Activated CD4-positive, alpha-beta T cell treated with anti-CD3 and anti-CD28 coated beads for 4 hours (primary cell): Measurements from ENCODE around the gene ANKRD1.
A peak's percentile ranks its signal among the peaks of the same experiment; 100 is the strongest.
"Not testable (repeated sequence)": the region's sequence is repeated elsewhere in the genome, so short reads cannot be mapped to it uniquely, and the experiment has no call there.

Source experiments
- DNase-seq, 2 donors: peaks; one replicate each; pipeline ENCODE4 v3.0.0-alpha.2; 2020

The ANKRD1 gene

DNA sequence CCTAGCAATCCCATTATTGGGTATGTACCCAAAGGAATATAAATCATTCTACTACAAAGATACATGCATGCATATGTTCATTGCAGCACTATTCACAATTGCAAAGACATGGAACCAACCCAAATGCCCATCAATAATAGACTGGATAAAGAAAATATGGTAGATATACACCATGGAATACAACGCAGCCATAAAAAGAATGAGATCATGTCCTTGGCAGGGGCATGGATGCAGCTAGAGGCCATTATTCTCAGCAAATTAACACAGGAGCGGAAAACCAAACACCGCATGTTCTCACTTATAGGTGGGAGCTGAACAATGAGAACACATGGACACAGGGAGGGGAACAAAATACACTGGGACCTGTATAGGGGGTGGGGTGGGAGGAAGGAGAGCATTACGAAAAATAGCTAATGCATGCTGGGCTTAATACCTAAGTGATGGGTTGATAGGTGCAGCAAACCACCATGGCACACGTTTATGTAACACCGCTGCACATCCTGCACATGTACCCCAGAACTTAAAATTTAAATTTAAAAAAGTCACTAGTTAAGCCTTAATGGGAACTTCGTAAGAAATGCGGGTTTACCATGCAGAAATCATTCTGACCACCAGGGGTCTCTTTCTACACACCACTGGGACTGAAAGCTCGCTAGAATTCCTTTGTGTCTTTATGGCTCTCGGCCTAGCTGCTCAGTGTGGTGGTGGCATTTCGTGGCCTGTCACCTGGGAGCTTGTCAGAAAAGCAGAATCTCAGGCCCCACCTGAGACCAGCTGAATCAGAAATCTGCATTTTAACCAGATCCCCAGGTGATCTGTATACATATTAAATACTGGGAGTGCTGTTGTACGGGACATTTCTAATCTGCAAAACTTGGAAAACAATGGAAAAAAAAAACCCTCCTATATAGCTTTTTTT, 9.5 kb downstream of the ANKRD1 start:
- peak; percentile 24 to 53 for DNase-seq

DNA sequence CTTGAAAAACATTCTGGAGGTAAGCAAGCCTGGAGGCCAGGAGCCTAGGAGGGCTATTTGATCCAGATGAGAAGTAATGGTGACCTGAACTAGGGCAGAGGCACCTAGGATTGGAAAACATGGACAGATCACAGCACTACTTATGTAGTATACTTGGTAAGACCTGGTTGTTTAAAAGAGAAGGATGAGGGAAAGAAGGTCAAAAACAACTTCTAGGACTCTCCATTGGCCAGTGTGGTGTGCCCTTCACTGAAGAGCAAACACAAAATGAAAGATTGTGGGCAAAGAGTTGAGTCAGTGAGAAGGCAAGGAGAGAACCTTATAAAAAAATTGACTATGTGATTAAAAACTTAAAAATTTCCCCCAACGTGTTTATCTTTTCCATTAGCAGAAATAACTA, 14.3 kb downstream of the ANKRD1 start:
- DNase-seq = no peak

DNA sequence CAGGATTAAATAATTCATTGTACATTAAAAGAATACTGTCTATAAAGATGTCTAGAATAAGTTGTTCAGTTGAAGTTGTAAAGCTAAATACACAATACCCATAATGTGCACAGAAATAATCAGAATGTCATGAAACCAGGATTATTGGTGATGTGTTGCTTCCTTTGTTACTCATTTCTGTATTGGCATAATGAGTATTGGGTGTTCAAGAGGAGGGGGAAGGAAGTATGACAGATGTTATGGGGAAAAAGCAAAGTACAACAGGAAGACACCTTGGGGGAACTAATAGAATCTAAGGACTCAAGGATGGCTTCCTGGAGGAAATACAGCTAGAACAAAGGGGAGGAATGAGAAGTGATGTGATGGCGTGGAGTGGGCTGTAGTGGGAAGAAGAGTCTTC, 15.0 kb downstream of the ANKRD1 start:
- DNase-seq = no peak

DNA sequence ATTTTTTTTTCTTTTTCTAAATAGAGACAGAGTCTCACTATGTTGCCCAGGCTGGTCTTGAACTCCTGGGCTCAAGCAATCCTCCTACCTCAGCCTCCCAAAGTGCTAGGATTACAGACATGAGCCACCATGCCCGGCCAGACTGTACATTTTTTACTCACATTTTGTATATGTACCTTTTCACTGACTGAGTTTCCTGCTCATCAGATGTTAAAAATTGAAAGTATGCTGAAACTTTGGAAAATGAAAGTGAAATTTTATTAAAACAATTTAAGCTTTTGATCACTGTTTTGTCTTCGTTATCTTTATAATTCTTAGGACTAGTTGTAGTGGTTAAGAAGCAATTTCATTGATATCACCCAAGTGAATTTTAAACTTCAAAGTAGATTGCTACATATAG, 24.0 kb downstream of the ANKRD1 start:
- not testable (repeated sequence) for DNase-seq

DNA sequence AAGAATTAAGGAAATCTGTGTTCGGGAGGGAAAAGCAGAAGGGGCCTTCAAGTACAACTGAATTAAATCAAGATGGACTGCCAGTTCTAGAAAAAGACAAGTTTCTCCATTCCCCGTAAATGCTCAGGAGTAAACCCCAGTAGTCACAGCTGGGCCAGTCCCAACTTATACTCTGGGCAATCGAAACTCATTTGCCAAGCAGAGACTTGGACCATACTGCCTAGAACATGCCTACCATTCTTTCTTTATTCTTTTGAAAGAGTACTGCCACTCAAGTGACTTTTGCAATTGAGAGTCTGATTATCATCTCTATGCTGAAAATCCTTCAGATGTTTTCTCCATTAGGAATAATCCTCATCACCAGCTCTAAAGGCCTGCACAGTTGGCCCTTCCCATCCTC, 27.7 kb downstream of the ANKRD1 start:
- DNase-seq = no peak

DNA sequence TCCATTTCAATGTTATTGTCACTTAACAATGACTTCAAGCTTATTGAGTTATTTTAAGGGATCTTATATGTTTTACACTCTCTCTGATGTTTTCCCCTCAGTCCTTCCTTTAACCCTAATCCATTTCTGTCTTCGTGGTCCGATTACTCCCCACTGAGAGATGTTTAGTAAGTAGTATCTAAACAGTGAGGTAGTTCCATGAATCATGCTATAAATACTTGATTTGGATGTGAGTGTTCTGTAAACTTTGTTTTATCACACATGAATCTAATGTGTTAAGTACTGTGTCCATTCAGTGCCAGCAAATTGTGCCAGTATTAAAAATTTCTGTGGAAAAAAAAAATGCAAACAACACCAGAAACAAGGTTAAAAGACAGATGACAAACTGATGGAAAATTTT, 30.5 kb downstream of the ANKRD1 start:
- DNase-seq = no peak

DNA sequence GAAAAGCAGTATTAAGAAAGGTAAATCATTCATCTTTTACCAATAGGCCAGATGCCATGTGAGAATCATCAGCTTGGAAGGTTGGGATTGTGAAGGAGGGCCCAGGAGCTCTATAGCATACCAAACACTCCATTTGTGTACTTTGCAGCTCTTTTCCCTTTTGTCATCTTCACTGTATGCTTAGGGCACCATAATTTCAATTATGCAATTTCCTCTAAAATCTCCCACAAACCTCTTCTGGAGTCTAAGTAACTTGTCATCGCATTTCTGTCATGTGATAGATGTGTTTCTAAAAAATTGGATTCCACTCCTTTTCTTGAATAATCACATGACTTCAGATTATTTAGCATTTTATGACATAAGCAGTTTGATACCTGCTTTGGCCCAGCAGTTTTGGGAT, 31.3 kb downstream of the ANKRD1 start:
- DNase-seq = no peak

DNA sequence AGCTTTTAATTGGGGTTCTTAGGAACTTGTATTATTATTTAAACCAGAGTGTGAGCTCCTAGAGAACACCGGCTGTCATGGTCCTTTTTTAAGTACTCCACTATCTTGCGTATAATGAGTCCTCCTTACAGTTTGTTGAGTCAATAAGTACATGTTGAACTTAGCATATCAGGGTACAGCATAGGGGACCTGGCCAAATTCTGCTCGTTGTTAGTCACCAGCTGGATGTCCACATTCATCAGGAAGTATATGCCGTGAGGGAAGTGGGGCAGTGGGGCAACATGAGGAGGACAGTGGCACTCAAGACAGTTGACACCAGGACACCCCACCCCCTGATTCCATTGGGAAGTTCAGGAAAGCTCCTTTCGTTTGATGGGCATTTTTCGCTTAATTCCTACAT, 32.5 kb downstream of the ANKRD1 start:
- no peak for DNase-seq

DNA sequence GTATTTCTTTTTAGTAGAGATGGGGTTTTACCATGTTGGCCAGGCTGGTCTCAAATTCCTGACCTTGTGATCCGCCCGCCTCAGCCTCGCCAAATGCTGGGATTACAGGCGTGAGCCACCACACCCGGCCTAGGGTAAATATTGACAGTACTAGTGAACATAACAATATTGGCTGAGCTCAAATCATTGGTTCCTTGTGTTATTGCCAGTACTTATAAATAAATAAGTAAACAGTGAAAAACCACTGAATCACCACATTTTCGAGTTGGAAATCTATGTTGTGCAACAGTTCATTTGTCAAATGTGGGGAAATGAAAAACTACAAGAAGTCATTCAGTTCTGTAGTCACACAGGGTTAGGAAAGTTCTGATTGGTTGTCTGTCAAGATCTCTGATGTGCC, 33.3 kb downstream of the ANKRD1 start:
- DNase-seq = no peak

DNA sequence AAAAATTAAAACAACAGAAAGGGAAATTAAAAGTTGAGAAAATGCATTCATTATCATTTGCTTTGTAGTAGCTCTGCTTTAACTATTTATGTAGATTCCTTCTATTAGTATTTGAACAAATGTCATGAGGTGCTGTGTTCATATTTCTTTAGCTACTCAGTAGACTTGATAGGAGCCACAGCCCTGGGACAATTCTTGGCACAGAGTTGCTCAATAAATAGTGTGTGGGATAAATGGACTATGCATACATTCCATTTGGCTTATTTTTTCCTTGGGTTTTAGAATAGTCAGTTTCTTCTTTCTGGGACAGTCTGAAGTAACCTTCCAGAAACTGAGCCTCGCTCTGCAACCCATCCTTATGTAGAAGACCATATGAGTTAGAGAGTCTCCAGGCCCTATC, 35.7 kb downstream of the ANKRD1 start:
- no peak for DNase-seq

DNA sequence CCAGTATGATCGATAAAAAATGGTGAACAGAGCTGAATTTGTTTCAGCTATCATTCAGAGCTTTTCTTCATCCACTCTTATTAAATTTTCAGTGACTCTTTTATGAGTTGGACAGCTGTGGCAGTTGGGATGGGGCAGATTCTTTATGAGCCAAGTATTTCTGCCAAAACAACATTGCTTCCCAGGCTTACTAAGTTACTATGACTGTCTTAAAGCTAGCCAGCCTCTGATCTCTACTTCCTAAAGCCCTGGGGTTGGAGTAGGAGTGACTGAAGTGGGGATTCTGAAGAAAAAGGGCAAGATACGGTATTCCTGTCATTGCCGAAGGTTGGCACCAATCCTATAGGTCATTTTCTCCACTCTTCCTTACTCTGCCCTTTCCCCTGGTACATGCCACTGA, 36.5 kb downstream of the ANKRD1 start:
- DNase-seq = no peak

DNA sequence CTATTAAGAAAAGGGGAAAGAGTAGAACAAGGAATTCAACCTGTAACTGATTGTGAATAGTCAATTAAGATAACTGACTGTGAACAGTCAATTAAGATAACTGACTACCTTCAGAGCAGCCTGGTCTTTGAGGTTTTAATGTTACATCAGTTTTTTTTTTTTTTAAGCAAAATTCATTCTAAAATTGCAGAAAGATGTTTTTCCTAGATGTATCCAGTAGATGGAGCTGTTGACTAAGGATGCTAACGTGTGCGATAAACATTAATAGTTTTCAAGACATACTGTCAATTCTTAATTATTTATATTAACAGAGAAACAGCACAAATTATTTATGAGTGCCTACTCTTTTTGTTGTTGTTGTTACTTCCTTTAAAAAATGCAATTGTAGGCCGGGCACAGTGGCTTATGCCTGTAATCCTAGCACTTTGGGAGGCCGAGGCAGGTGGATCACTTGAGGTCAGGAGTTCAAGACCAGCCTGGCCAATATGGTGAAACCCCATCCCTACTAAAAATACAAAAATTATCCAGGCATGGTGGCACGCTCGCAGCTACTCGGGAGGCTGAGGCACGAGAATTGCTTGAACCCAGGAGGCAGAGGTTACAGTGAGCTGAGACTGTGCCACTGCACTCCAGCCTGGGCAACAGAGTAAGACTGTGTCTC, 40.7 kb downstream of the ANKRD1 start:
- not testable (repeated sequence) for DNase-seq

DNA sequence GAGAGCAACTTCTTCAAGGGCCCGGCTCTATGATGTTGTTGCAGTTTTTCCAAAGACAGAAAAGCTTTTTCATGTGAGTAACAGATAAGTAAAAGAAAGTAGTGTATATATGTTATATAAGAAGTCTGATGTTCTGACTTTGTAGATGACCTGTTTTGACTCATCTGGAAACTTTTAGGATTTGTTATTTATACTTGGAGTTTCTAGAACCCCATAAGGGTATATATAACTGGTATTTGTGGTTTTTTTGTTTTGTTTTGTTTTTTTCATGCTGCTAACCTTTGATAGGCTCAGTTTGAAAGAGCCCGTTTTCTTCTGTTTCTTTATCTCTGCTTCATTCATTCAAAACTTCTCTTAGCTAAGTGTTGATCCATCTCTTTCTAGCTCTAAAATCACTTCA, 41.8 kb downstream of the ANKRD1 start:
- no peak for DNase-seq

DNA sequence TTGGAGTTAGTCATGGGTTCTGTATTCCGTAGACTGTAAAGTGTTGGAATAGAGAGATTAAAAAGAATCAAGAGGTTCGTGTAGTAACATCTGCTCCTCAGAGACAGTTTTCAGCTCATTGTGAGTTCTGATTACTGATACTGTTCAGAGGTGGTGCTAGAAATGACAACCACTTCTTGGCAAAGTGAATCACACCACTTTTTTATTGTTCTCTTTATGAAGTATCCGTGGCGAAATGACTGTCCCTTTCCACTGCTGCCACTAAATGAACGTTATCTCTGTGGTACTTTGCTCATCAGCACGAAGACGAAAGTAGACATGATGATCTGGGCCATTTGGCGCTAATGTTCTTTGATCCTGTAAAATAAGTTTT, 48.3 kb downstream of the ANKRD1 start:
- DNase-seq = no peak

DNA sequence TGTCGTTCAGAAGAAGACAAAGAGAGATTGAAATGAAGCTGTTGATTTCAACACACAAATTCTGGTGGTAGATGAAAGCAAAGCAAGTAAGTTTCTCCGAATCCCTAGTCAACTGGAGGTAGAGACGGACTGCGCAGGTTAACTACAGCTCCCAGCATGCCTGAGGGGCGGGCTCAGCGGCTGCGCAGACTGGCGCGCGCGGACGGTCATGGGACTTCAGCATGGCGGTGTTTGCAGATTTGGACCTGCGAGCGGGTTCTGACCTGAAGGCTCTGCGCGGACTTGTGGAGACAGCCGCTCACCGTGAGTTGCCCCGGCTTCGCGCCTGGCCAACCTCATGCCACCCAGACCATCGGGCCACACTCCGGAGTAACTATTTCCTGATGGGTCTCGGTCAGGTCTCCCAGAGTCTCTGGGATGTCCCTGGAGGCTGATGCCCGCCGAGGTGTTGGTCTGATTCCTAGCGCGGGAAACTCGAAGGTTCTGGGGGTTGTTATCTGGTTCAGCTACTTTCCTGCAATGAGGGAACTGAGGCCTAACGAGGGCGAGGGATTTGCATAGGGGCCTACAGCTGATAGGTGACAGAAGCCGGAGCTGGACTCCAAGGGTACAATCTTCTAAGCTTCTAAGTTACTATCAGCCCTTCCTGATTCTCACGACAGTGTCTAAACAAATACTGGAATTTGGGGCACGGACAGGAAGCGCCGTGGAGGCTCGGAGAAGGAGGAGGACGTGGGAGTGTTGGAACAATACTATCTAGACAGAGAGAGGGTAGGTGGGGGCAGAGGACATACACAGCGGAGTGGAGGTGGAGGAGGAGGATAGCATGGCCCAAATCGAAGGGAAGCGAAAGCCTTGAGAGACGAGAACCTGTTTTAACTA, 48.9 kb downstream of the ANKRD1 start, which contains the start of gene RPP30:
RPP30 (plus strand) TSS at position 209 of the 882 bp plus-strand sequence; CDS start at position 222, 13 bp downstream.
- DNase-seq = peak; percentile 73 to 74

DNA sequence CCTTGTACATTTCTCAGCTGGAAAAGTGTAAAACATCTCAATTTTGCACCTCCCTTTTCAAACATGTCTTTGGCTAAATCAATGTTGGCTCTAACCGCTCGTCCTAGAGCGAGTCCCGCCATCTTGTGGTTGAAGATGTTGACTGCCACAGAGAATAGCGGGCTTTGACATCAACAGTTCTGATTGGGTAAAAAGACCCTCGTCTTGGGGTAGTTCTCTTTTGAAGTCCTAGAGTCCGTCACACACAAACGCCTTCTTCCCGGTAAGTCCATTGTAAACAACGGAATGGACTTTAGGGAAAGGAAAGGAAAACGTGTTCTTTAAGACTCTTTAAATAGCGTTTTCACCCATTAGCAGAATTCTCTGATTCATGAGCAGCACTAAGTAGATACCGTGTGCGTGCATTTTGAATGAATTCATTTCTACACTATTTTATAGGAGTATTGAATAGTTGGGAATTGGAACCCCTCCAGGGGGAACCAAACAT, 49.6 kb downstream of the ANKRD1 start:
- DNase-seq = peak; percentile 25 to 28

DNA sequence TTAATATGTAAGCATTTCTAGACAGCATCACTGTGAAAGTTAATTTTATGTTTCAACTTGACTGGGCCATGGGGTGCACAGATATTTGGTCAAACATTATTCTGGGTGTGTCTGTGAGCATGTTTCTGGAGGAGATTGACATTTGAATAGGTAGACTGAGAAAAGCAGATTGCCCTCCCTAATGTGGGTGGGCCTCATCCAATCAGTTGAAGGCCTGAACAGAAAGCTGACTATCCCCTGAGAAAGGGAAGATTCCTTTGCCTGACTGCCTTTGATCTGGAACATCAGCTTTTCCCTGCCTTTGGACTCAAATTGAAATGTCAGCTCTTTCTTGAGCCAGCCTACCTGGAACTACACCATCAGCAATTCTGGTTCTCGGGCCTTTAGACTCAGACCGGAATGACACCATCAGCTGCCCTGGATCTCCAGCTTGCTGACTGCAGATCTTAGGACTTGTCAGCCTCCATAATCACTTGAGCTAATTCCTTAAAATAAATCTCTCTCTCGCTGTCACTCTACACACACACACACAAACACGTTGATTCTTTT, 54.8 kb downstream of the ANKRD1 start:
- DNase-seq = no peak

DNA sequence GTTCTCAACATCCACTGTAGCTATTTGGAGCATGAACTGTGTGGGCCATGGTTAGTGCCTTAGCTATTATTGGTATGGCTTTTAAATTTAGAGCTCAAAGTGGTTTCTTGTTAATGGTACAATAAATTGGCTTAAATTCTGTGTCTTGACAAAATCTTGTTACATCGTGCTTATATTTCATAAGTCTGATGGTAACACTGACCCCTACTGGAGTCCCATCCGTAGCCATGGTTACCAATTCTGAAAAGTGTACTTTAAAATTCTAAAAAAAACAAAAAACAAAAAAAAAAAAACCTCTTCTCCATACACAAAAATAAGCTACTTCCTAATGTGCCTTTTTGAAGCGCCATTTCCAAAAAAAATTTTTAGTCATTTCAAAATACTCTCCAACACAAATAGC, 55.5 kb downstream of the ANKRD1 start:
- DNase-seq = no peak

DNA sequence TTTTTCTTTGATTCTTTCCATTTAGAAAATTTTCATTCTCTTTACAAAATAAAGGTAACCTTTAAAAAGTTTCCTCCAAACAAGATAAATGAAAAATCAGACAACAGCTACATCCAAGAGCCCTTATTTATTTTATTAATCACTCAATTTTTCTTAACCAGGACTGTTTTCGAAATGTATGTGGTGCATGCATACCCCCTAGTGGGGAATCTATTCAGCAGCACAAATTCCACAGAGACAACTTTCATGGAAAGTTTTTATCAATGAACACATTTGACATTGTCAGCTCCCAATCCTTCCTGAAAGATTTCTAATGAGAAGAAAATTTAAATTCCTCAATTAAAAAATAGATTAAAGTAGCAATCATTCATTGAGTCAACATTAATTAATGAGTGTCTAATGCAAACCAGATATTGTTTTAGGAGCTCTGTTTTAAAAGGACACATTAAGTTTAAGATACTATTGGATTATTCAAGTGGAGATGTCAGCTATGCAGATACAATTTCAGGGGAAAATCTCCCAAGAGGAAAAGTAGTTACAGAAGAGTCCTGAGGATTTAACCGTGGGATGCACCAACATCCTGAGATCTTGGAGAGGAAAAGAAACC, 57.9 kb downstream of the ANKRD1 start:
- no peak for DNase-seq
